Keratinocyte (primary cell): ENCODE data around the gene FBLN7. TPM values are rescaled to one million over a fixed set of nuclear protein-coding genes. Genes with fewer than 3 reads are reported as not detected.

Experiments used
- DNase-seq: peaks from one replicate; pipeline ENCODE4 v3.0.0-alpha.2; 2011; ENCODE audit warnings: low read depth, missing footprints, low spot score
- FAIRE-seq: peaks from 2 replicates; lab custom pipeline; 2011; peaks lifted over from hg19 to GRCh38; lab: Jason Lieb, UNC
- H2AFZ ChIP-seq: 2 replicates; pipeline ENCODE4 v1.6.0; 2012; ENCODE audit warnings: low read length, control low read depth, inconsistent platforms; ENCODE audit not compliant: control insufficient read depth
- H3K27ac ChIP-seq: 2 replicates; pipeline ENCODE4 v1.5.1; 2011; ENCODE audit warnings: low read length; ENCODE audit not compliant: control insufficient read depth, insufficient read depth
- H3K27me3 ChIP-seq: 3 replicates; pipeline ENCODE4 v1.6.0; 2011; ENCODE audit warnings: low read length; ENCODE audit not compliant: control insufficient read depth, insufficient read depth; ENCODE audit errors: extremely low read depth
- H3K36me3 ChIP-seq, 2 experiments: 2 replicates in 1 of 2; 3 replicates in 1 of 2; pipeline ENCODE4 v1.5.1; 2011; ENCODE audit warnings: low read length in 2 of 2, mild to moderate bottlenecking in 1 of 2; ENCODE audit not compliant: control insufficient read depth in 2 of 2, insufficient read depth in 2 of 2; ENCODE audit errors: extremely low read depth in 1 of 2
- H3K4me1 ChIP-seq: 3 replicates; pipeline ENCODE4 v1.5.1; 2011; ENCODE audit warnings: low read length; ENCODE audit not compliant: control insufficient read depth, insufficient read depth; ENCODE audit errors: extremely low read depth
- H3K4me2 ChIP-seq: 3 replicates; pipeline ENCODE4 v1.6.0; 2011; ENCODE audit warnings: low read depth, low read length; ENCODE audit not compliant: control insufficient read depth, insufficient read depth; ENCODE audit errors: extremely low read depth
- H3K4me3 ChIP-seq, 3 experiments: fragments of 200-600 bp in 1 of 3; sonication (generic) in 1 of 3; 2 replicates in 2 of 3; 3 replicates in 1 of 3; pipeline ENCODE4 v1.5.1; 2011 to 2016; ENCODE audit warnings: low read length in 3 of 3, mild to moderate bottlenecking in 3 of 3, control low read depth in 2 of 3, inconsistent platforms in 1 of 3, low read depth in 1 of 3, mixed read lengths in 1 of 3, mixed run types in 1 of 3, moderate library complexity in 1 of 3; ENCODE audit not compliant: control insufficient read depth in 2 of 3, insufficient read depth in 2 of 3; ENCODE audit errors: extremely low read depth in 1 of 3
- H3K79me2 ChIP-seq: 2 replicates; pipeline ENCODE4 v1.6.0; 2012; ENCODE audit warnings: low read length; ENCODE audit not compliant: control insufficient read depth, insufficient read depth
- H3K9ac ChIP-seq: 3 replicates; pipeline ENCODE4 v1.6.0; 2011; ENCODE audit warnings: low read length; ENCODE audit not compliant: control insufficient read depth, insufficient read depth; ENCODE audit errors: extremely low read depth
- H3K9me1 ChIP-seq: 3 replicates; pipeline ENCODE4 v1.6.0; 2011; ENCODE audit warnings: low read length; ENCODE audit not compliant: control insufficient read depth, insufficient read depth; ENCODE audit errors: extremely low read depth
- H3K9me3 ChIP-seq: 2 replicates; pipeline ENCODE4 v1.5.1; 2012; ENCODE audit warnings: low read depth, low read length; ENCODE audit not compliant: control insufficient read depth
- H4K20me1 ChIP-seq: 3 replicates; pipeline ENCODE4 v1.6.0; 2011; ENCODE audit warnings: low read length; ENCODE audit not compliant: control insufficient read depth, insufficient read depth; ENCODE audit errors: extremely low read depth
- CTCF ChIP-seq, 3 experiments: IDR thresholded peaks in 1 of 3; conservative IDR thresholded peaks in 1 of 3; optimal IDR thresholded peaks in 1 of 3; 2 replicates in 2 of 3; 3 replicates in 1 of 3; pipeline versions ENCODE3 to v1.5.1; 2011; ENCODE audit warnings: low read length in 3 of 3, mild to moderate bottlenecking in 3 of 3, moderate library complexity in 2 of 3, control low read depth in 1 of 3, inconsistent platforms in 1 of 3; ENCODE audit not compliant: insufficient read depth in 2 of 3; ENCODE audit errors: extremely low read depth in 1 of 3
- EZH2 ChIP-seq: IDR thresholded peaks from one replicate; pipeline ENCODE4 v1.6.1; 2012; ENCODE audit warnings: inconsistent platforms, mild to moderate bottlenecking, low read length, moderate library complexity
- dilution Hi-C: fragments of 300-500 bp; cut with MboI; formaldehyde crosslinking; loops from one replicate; pipeline ENCODE4 v1.7.0; 2020; ENCODE audit warnings: low sequenced_read_pairs; ENCODE audit not compliant: extremely low pct_ligation_motif_present
- polyA plus RNA-seq, 5 experiments: library from polyadenylated mRNA; depleted of rRNA in 3 of 5; stranded (reverse) in 3 of 5; stranded (forward) in 1 of 5; unstranded in 1 of 5; fragments of >200 nt; gene quantifications; 1 replicate in 1 of 5; 2 replicates in 3 of 5; 3 replicates in 1 of 5; pipeline versions ENCODE4 v1.2.1 to v1.2.3, GENCODE V29; 2011 to 2012; ENCODE audit warnings: missing spikeins in 2 of 5, low read depth in 1 of 5, low replicate concordance in 1 of 5

Gene FBLN7
- polyA plus RNA-seq, 1 donor (not counting 4 experiments of a cell fraction or from before 2014, with no cell fraction given) = not detected

DNA sequence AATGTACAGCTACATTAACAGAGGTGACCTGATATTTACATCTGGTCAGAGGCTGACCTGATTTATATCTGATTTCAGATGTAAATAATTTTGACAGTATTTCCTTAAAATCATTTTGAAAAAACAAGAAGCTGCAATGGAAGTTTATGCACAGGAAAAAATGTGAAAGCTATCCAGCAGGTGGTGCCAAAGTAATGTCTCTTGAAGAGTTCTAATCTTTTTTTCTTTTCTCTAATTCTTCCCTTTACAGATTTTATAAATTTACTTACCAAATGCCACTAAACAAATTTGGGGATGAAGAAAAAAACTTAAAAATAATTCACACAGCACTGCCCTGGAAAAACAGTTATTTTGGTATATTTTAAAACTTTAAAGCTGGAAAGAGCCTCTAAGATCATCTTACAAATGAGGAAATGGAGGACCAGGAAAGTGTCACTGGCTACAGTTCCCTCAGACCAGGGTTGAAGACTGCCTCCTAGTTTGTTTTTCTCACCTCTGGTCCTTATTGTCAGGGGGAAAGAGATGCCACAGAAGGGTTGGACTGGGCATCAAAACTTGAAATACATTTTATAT is 16.4 kb upstream of the FBLN7 start:
- Histone ChIP-seq H3K4me1 (no peaks in the 10 kb centered on the region), H3K9ac (no peak overlapping the region), H3K4me2 (no peak overlapping the region), H3K36me3 (peaks cover 0 to 5% of the 10 kb centered on the region in 2 experiments), H2AFZ (no peak overlapping the region), H3K27me3 (no peaks in the 10 kb centered on the region), H3K27ac (no peak overlapping the region), H4K20me1 (no peaks in the 10 kb centered on the region), H3K9me3 (no peaks in the 10 kb centered on the region), H3K79me2 (no peaks in the 10 kb centered on the region), H3K4me3 (no peak overlapping the region), H3K9me1 (no peaks in the 10 kb centered on the region)
- peak; percentile 56 for FAIRE-seq
- no peak for DNase-seq
- TF ChIP-seq EZH2 (no peak), CTCF (optimal IDR thresholded peaks at IDR 0.05 in 1 of 3, IDR thresholded peaks at IDR 0.05 in 1 of 3, conservative IDR thresholded peaks at IDR 0.05 in 1 of 3; ENCODE audit: extremely low read depth in 1 of 3, insufficient read depth in 2 of 3, low read length in 3 of 3) (peak in 2 of 3 experiments; percentile 29 to 31)
- dilution Hi-C loops = no loop called here

GRCh38 chr2:112129060-112129459 is 9.1 kb upstream of the FBLN7 start:
- Histone ChIP-seq H3K9ac (no peak overlapping the region), H3K9me3 (no peaks in the 10 kb centered on the region), H3K9me1 (no peaks in the 10 kb centered on the region), H3K36me3 (no peaks in the 10 kb centered on the region), H3K27me3 (no peaks in the 10 kb centered on the region), H3K4me3 (no peak overlapping the region), H3K27ac (no peak overlapping the region), H3K4me2 (no peak overlapping the region), H2AFZ (no peak overlapping the region), H3K4me1 (no peaks in the 10 kb centered on the region), H4K20me1 (no peaks in the 10 kb centered on the region), H3K79me2 (no peaks in the 10 kb centered on the region)
- TF ChIP-seq EZH2 (no peak), CTCF (optimal IDR thresholded peaks at IDR 0.05 in 1 of 3, IDR thresholded peaks at IDR 0.05 in 1 of 3, conservative IDR thresholded peaks at IDR 0.05 in 1 of 3; ENCODE audit: extremely low read depth in 1 of 3, insufficient read depth in 2 of 3, low read length in 3 of 3) (no peak)
- dilution Hi-C loops = no loop called here
- no peak for DNase-seq
- no peak for FAIRE-seq
